ENCODE measurements around the gene TTLL11. TPM values are rescaled to one million over a fixed set of nuclear protein-coding genes. Genes with fewer than 3 reads are reported as not detected.
A peak's percentile ranks its signal among the peaks of the same experiment; 100 is the strongest.

Gene TTLL11
- total RNA-seq, 1 donor from 2014 or later = 23.9 TPM

- Mint-ChIP-seq H3K4me1 (ENCODE audit: low read depth, unreplicated experiment) (peaks cover 33% of the 10 kb centered on the region), H3K27me3 (ENCODE audit: unreplicated experiment) (peaks cover 3% of the 10 kb centered on the region), H3K9me3 (ENCODE audit: unreplicated experiment) (no peaks in the 10 kb centered on the region), H3K27ac (ENCODE audit: unreplicated experiment) (no peak overlapping the region), H3K36me3 (ENCODE audit: unreplicated experiment) (peaks cover 5% of the 10 kb centered on the region), H3K4me3 (ENCODE audit: unreplicated experiment) (no peak overlapping the region)
- no peak for TF ChIP-seq CTCF (IDR thresholded peaks at IDR 0.05; ENCODE audit: partially characterized antibody, unreplicated experiment)
- no peak for DNase-seq
These were observed 207.7 kb downstream of the TTLL11 start for GRCh38 chr9:121885345-121885901.

GRCh38 chr9:121884057-121884541, 209.0 kb downstream of the TTLL11 start:
- Mint-ChIP-seq H3K27me3 (ENCODE audit: unreplicated experiment) (peaks cover 3% of the 10 kb centered on the region), H3K36me3 (ENCODE audit: unreplicated experiment) (peaks cover 5% of the 10 kb centered on the region), H3K27ac (ENCODE audit: unreplicated experiment) (peak overlapping the region; percentile 8), H3K4me1 (ENCODE audit: low read depth, unreplicated experiment) (peaks cover 33% of the 10 kb centered on the region), H3K9me3 (ENCODE audit: unreplicated experiment) (no peaks in the 10 kb centered on the region), H3K4me3 (ENCODE audit: unreplicated experiment) (peak overlapping the region; percentile 47)
- TF ChIP-seq CTCF (IDR thresholded peaks at IDR 0.05; ENCODE audit: partially characterized antibody, unreplicated experiment) = no peak
- peak; percentile 33 for DNase-seq

GRCh38 chr9:121883281-121884056, 209.6 kb downstream of the TTLL11 start:
- Mint-ChIP-seq H3K9me3 (ENCODE audit: unreplicated experiment) (no peaks in the 10 kb centered on the region), H3K27me3 (ENCODE audit: unreplicated experiment) (peaks cover 3% of the 10 kb centered on the region), H3K4me1 (ENCODE audit: low read depth, unreplicated experiment) (peaks cover 31% of the 10 kb centered on the region), H3K4me3 (ENCODE audit: unreplicated experiment) (no peak overlapping the region), H3K36me3 (ENCODE audit: unreplicated experiment) (peaks cover 5% of the 10 kb centered on the region), H3K27ac (ENCODE audit: unreplicated experiment) (no peak overlapping the region)
- no peak for TF ChIP-seq CTCF (IDR thresholded peaks at IDR 0.05; ENCODE audit: partially characterized antibody, unreplicated experiment)
- no peak for DNase-seq

- H3K36me3 Mint-ChIP-seq (ENCODE audit: unreplicated experiment) = peaks cover 5% of the 10 kb centered on the region
- no peak for DNase-seq
- peaks cover 20% of the 10 kb centered on the region for H3K4me1 Mint-ChIP-seq (ENCODE audit: low read depth, unreplicated experiment)
- H3K27ac Mint-ChIP-seq (ENCODE audit: unreplicated experiment) = no peak overlapping the region
- no peaks in the 10 kb centered on the region for H3K9me3 Mint-ChIP-seq (ENCODE audit: unreplicated experiment)
- peaks cover 3% of the 10 kb centered on the region for H3K27me3 Mint-ChIP-seq (ENCODE audit: unreplicated experiment)
- no peak for TF ChIP-seq CTCF (IDR thresholded peaks at IDR 0.05; ENCODE audit: partially characterized antibody, unreplicated experiment)
- H3K4me3 Mint-ChIP-seq (ENCODE audit: unreplicated experiment) = no peak overlapping the region
These were observed 211.1 kb downstream of the TTLL11 start for GRCh38 chr9:121881920-121882500.

All from glutamatergic neuron (in vitro differentiated cells).